Ectodermal cell (in vitro differentiated cells): ENCODE data around the gene AHSG.

Experiments
- H3K27ac ChIP-seq: 2 replicates; pipeline ENCODE4 v1.7.0; 2013; ENCODE audit warnings: mild to moderate bottlenecking, low read depth, low read length; ENCODE audit not compliant: insufficient read depth, poor library complexity, severe bottlenecking
- H3K27me3 ChIP-seq: 2 replicates; pipeline ENCODE4 v1.7.0; 2013; ENCODE audit warnings: mild to moderate bottlenecking, low read length; ENCODE audit not compliant: insufficient read depth, control insufficient read depth, poor library complexity, severe bottlenecking
- H3K36me3 ChIP-seq: one replicate; pipeline ENCODE4 v1.7.0; 2013; ENCODE audit warnings: low read length; ENCODE audit not compliant: control insufficient read depth, insufficient read depth
- H3K4me1 ChIP-seq: one replicate; pipeline ENCODE4 v1.7.0; 2013; ENCODE audit warnings: low read length; ENCODE audit not compliant: control insufficient read depth, insufficient read depth
- H3K4me3 ChIP-seq: 2 replicates; pipeline ENCODE4 v1.7.0; 2013; ENCODE audit warnings: low read depth, low read length, control low read depth; ENCODE audit not compliant: insufficient read depth
- H3K9me3 ChIP-seq: 2 replicates; pipeline ENCODE4 v1.7.0; 2013; ENCODE audit warnings: mild to moderate bottlenecking, low read length, moderate library complexity; ENCODE audit not compliant: control insufficient read depth
- WGBS, 2 experiments: methylation state at CpG; one replicate each; pipeline ENCODE4 v1.1.7; 2013; ENCODE audit warnings: missing lambda C conversion rate in 2 of 2; 5-methylcytosine and 5-hydroxymethylcytosine counted together

AHSG gene

DNA sequence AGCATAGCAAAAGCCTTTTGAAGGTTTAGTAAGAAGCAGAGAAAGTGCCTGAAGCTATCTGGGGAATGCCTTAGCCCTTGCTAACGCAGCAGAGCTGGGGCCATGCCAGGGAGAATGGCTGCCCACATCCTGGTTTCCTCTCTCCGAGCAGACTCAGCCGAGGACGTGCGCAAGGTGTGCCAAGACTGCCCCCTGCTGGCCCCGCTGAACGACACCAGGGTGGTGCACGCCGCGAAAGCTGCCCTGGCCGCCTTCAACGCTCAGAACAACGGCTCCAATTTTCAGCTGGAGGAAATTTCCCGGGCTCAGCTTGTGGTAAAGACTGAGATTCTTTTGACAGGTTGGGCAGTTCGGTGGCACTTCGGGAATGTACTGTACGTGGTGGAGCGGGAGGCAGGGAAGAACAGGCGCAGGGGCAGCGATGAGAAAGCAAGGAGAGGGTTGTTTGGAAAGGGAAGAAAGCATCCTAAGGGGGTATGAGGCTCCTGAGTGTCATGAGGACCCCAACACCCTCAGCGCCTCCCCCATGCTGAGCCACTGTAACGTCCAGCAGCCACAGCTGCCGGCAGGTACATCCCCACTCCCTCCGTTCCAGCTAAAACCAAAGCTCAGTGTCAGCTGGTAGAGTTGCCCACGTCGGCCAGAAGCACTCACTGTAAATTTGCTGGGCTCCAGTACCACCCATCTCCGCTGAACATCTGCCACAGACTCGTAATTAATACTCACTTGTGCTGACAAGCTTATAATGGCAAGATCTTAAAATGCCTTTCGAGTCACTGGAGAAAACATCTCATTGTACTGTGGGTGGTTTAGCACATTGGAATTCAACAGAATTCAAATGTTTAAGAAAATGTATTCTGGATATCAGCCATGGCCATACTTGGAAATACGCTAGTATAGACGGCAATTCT is 4.4 kb downstream of the AHSG start:
- Histone ChIP-seq H3K27ac (no peak overlapping the region), H3K4me3 (no peak overlapping the region), H3K27me3 (peaks cover 17% of the 10 kb centered on the region), H3K4me1 (no peaks in the 10 kb centered on the region), H3K9me3 (no peaks in the 10 kb centered on the region), H3K36me3 (no peaks in the 10 kb centered on the region)
- 42 to 43% methylated on average over 31 of the region's 31 CpGs for WGBS, 2 experiments

- H3K9me3 ChIP-seq, result no peaks in the 10 kb centered on the region
- H3K27ac ChIP-seq, result no peak overlapping the region
- H3K36me3 ChIP-seq, result no peaks in the 10 kb centered on the region
- no peak overlapping the region for H3K4me3 ChIP-seq
- 91 to 94% methylated on average over 8 of the region's 8 CpGs for WGBS, 2 experiments
- H3K4me1 ChIP-seq, result no peaks in the 10 kb centered on the region
- peaks cover 17% of the 10 kb centered on the region for H3K27me3 ChIP-seq
Measured at GRCh38 chr3:186618318-186618938, 5.6 kb downstream of the AHSG start.

DNA sequence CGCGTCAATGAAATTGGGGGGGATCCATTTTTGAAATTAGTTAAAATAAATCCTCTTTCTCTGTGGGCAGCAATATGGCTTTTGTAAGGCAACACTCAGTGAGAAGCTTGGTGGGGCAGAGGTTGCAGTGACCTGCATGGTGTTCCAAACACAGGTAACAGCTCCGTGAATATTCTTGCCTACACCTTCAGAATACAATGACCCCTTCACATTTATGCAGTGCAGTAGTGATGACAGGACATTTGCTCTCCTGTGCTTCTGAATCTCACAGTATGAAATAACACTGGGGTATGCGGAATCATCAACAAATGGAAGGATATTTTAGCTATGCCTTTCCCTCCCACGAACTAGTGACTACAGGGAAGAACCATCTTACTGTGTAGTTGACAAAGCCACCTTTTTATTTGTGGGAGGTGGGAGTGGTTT is 6.9 kb downstream of the AHSG start:
- whole genome bisulfite sequencing, 2 experiments, result 91 to 98% methylated on average over 5 of the region's 5 CpGs
- Histone ChIP-seq H3K4me1 (no peaks in the 10 kb centered on the region), H3K9me3 (no peaks in the 10 kb centered on the region)

GRCh38 chr3:186620213-186621092 is 7.6 kb downstream of the AHSG start:
- Histone ChIP-seq H3K9me3 (no peaks in the 10 kb centered on the region), H3K27ac (no peak overlapping the region), H3K4me3 (no peak overlapping the region), H3K27me3 (peaks cover 17% of the 10 kb centered on the region), H3K36me3 (no peaks in the 10 kb centered on the region), H3K4me1 (no peaks in the 10 kb centered on the region)
- WGBS, 2 experiments, result 94 to 95% methylated on average over 17 of the region's 17 CpGs

More for the DNA sequence above, 6.9 kb downstream of the AHSG start:
- Histone ChIP-seq H3K27ac (no peak overlapping the region), H3K27me3 (peaks cover 17% of the 10 kb centered on the region), H3K4me3 (no peak overlapping the region), H3K36me3 (no peaks in the 10 kb centered on the region)

DNA sequence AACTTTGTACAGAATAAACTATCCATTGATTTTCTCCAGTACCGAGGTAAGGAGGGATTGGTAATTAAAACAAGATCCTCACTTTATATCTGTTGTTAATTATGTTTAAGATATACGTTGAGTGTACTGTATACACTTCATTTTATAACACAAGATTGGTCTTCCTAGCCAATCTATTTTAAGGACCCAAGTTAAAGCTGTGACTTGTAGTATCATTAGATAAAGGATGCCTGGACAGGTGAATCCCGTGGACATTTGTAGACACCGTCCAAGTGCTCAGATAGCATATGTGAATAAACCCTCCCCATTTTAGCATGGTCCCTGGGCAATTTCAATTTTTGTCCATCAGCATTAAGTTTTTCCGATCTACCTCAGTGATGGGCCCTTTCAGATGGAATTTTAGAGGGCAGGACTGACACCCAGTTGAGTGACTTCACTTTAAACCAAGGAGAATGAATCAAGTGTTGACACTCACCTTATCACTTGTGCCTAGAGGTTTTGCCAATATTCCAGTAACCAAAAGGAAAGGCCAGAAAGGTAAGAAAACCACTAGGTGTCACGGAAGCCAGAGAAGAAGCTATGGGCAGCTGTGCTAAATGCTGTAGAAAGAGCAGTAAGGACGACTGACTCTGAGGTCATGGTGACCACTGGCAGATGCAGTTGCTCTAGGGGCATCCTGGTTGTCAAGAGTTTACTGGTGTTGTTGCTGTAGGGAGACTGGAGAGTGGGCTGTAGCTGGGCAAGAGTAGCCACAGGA is 9.2 kb downstream of the AHSG start:
- WGBS, 2 experiments, result 81 to 84% methylated on average over 5 of the region's 7 CpGs
- Histone ChIP-seq H3K4me1 (no peaks in the 10 kb centered on the region), H3K36me3 (no peaks in the 10 kb centered on the region)

DNA sequence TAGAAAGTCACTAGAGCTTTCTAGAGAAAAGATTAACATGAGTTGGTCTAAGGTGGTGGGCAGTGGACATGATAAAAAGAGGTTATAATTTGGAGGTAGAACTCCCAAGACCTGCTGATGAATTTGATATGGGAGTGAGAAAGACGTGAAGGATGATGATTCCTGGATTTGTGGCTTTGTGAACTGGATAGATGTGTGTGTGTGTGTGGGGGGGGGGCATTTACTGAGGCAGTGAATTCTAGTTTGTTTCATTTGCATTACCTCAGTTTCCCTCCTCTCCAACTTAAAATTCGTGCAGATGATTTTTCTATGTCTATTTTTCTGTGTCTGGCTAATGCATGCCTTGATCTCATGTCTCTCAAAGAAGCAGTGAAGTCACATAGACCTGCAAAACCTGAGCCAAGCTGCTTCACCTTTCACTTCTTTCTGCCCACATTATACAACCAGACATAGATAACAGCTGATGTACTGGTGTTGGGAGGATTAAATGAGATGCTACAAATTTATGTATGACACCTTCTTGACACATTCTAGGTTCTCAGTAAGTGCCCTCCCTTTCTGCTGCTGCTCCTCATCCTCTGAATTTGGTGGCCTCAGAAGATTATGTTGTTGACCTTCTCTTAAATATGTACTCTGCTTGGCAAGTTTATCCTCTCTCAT is 9.9 kb downstream of the AHSG start:
- H3K27me3 ChIP-seq, result peaks cover 7% of the 10 kb centered on the region
- H3K4me3 ChIP-seq, result no peak overlapping the region
- H3K36me3 ChIP-seq, result no peaks in the 10 kb centered on the region
- WGBS, 2 experiments, result 55 to 63% methylated on average over 2 of the region's 2 CpGs
- no peaks in the 10 kb centered on the region for H3K4me1 ChIP-seq
- no peaks in the 10 kb centered on the region for H3K9me3 ChIP-seq
- H3K27ac ChIP-seq, result no peak overlapping the region

More for the DNA sequence above, 9.2 kb downstream of the AHSG start:
- no peak overlapping the region for H3K4me3 ChIP-seq
- peaks cover 15% of the 10 kb centered on the region for H3K27me3 ChIP-seq
- no peaks in the 10 kb centered on the region for H3K9me3 ChIP-seq
- H3K27ac ChIP-seq, result no peak overlapping the region

- no peaks in the 10 kb centered on the region for H3K36me3 ChIP-seq
- no peak overlapping the region for H3K4me3 ChIP-seq
- H3K4me1 ChIP-seq, result no peaks in the 10 kb centered on the region
- no peaks in the 10 kb centered on the region for H3K9me3 ChIP-seq
- H3K27ac ChIP-seq, result no peak overlapping the region
- no peaks in the 10 kb centered on the region for H3K27me3 ChIP-seq
- 92 to 94% methylated on average over 4 of the region's 4 CpGs for WGBS, 2 experiments
Measured at GRCh38 chr3:186624598-186624997, 11.7 kb downstream of the AHSG start.

- Histone ChIP-seq H3K4me1 (no peaks in the 10 kb centered on the region), H3K36me3 (no peaks in the 10 kb centered on the region), H3K9me3 (no peaks in the 10 kb centered on the region), H3K4me3 (no peak overlapping the region), H3K27me3 (no peaks in the 10 kb centered on the region), H3K27ac (no peak overlapping the region)
- 94 to 96% methylated on average over 4 of the region's 4 CpGs for WGBS, 2 experiments
Measured at GRCh38 chr3:186625600-186626042, 12.8 kb downstream of the AHSG start.

GRCh38 chr3:186626254-186626847 is 13.5 kb downstream of the AHSG start:
- Histone ChIP-seq H3K4me1 (no peaks in the 10 kb centered on the region), H3K9me3 (no peaks in the 10 kb centered on the region), H3K27me3 (no peaks in the 10 kb centered on the region), H3K27ac (no peak overlapping the region), H3K4me3 (no peak overlapping the region), H3K36me3 (no peaks in the 10 kb centered on the region)
- 87 to 90% methylated on average over 7 of the region's 7 CpGs for WGBS, 2 experiments
